ENCODE data around the gene MRPS22.
"Not testable (repeated sequence)": the region's sequence is repeated elsewhere in the genome, so short reads cannot be mapped to it uniquely, and the experiment has no call there.

Gene MRPS22

GRCh38 chr3:139312959-139313358 is 30.9 kb upstream of the MRPS22 start:
- no peak for DNase-seq

GRCh38 chr3:139313921-139314320 is 29.9 kb upstream of the MRPS22 start:
- DNase-seq, result no peak

- DNase-seq, result no peak
Observed at GRCh38 chr3:139317215-139317614, 26.6 kb upstream of the MRPS22 start.

- no peak for DNase-seq
Observed at GRCh38 chr3:139317660-139318430, 26.0 kb upstream of the MRPS22 start.

- DNase-seq, result no peak
Observed at GRCh38 chr3:139318431-139318816, 25.4 kb upstream of the MRPS22 start.

GRCh38 chr3:139318826-139319225 is 25.0 kb upstream of the MRPS22 start:
- no peak for DNase-seq

- DNase-seq, result peak; percentile 14
Observed at GRCh38 chr3:139319428-139320402, 24.1 kb upstream of the MRPS22 start.

GRCh38 chr3:139320551-139321309 is 23.1 kb upstream of the MRPS22 start:
- no peak for DNase-seq

GRCh38 chr3:139322346-139322745 is 21.5 kb upstream of the MRPS22 start:
- no peak for DNase-seq

- no peak for DNase-seq
Observed at GRCh38 chr3:139323146-139323545, 20.7 kb upstream of the MRPS22 start.

- no peak for DNase-seq
Observed at GRCh38 chr3:139324456-139324855, 19.4 kb upstream of the MRPS22 start.

GRCh38 chr3:139325551-139325950 is 18.3 kb upstream of the MRPS22 start:
- no peak for DNase-seq

- no peak for DNase-seq
Observed at GRCh38 chr3:139326131-139326530, 17.7 kb upstream of the MRPS22 start.

- DNase-seq, result no peak
Observed at GRCh38 chr3:139326707-139327106, 17.1 kb upstream of the MRPS22 start.

GRCh38 chr3:139327231-139327630 is 16.6 kb upstream of the MRPS22 start:
- DNase-seq, result no peak

- DNase-seq, result no peak
Observed at GRCh38 chr3:139327861-139328260, 16.0 kb upstream of the MRPS22 start.

GRCh38 chr3:139328356-139328755 is 15.5 kb upstream of the MRPS22 start:
- DNase-seq, result no peak

- peak; percentile 94 for DNase-seq
Observed at GRCh38 chr3:139329364-139329850, 14.4 kb upstream of the MRPS22 start.

GRCh38 chr3:139332092-139332491 is 11.7 kb upstream of the MRPS22 start:
- no peak for DNase-seq

- not testable (repeated sequence) for DNase-seq
Observed at GRCh38 chr3:139334675-139335074, 9.1 kb upstream of the MRPS22 start.

GRCh38 chr3:139338405-139338804 is 5.4 kb upstream of the MRPS22 start:
- no peak for DNase-seq

- DNase-seq, result peak; percentile 70
Observed at GRCh38 chr3:139339219-139339906, 4.5 kb upstream of the MRPS22 start.
